Activated T-cell treated with anti-CD3 and anti-CD28 coated beads, Interleukin-2, amount 50 U/mL, for 72 hours (primary cell): ENCODE data around the gene CASKIN2. TPM values are rescaled to one million over a fixed set of nuclear protein-coding genes. Genes with fewer than 3 reads are reported as not detected.
"Not testable (repeated sequence)": the region's sequence is repeated elsewhere in the genome, so short reads cannot be mapped to it uniquely, and the experiment has no call there.

ENCODE experiments used
- ATAC-seq, 2 donors: fragments of 150-1000 bp; cut with Tn5 transposase; replicated peaks in 1 of 2; 2 replicates each; pipeline ENCODE4 v1.10.0; 2021; ENCODE audit warnings: moderate library complexity in 2 of 2, mild to moderate bottlenecking in 1 of 2
- DNase-seq, 2 donors: peaks; one replicate each; pipeline ENCODE4 v3.0.0; 2021 to 2022; ENCODE audit warnings: mixed read lengths in 1 of 2
- H3K27ac Mint-ChIP-seq: one replicate; pipeline ENCODE4 v1.8.0; 2022; ENCODE audit warnings: mild to moderate bottlenecking, moderate library complexity, mixed read lengths
- H3K27me3 Mint-ChIP-seq: one replicate; pipeline ENCODE4 v1.8.0; 2022; ENCODE audit warnings: low read depth, mixed read lengths
- H3K36me3 Mint-ChIP-seq, 2 donors: one replicate each; pipeline ENCODE4 v1.8.0; 2022; ENCODE audit warnings: mixed read lengths in 2 of 2, mild to moderate bottlenecking in 1 of 2; ENCODE audit not compliant: insufficient read depth in 2 of 2
- H3K4me1 Mint-ChIP-seq: one replicate; pipeline ENCODE4 v1.8.0; 2022; ENCODE audit warnings: low read depth, mixed read lengths
- H3K4me3 Mint-ChIP-seq, 2 donors: one replicate each; pipeline ENCODE4 v1.8.0; 2022; ENCODE audit warnings: mild to moderate bottlenecking in 2 of 2, mixed read lengths in 2 of 2, moderate library complexity in 2 of 2
- H3K9me3 Mint-ChIP-seq, 2 donors: one replicate each; pipeline ENCODE4 v1.8.0; 2022; ENCODE audit warnings: mixed read lengths in 2 of 2
- total RNA-seq, 2 donors: library from RNA; stranded (reverse); gene quantifications; one replicate each; pipeline ENCODE4 v1.2.3, GENCODE V29; 2022

CASKIN2 gene
- total RNA-seq, 2 donors from 2014 or later, result 4.1 to 6.6 TPM

GRCh38 chr17:75480281-75480680 is 35.1 kb downstream of the CASKIN2 start:
- Mint-ChIP-seq H3K4me1 (peaks cover 10% of the 10 kb centered on the region), H3K27ac (no peak overlapping the region), H3K4me3 (no peak overlapping the region), H3K9me3 (no peaks in the 10 kb centered on the region), H3K27me3 (no peaks in the 10 kb centered on the region), H3K36me3 (no peaks in the 10 kb centered on the region)
- DNase-seq, result no peak
- no peak for ATAC-seq

- peaks cover 10% of the 10 kb centered on the region for H3K4me1 Mint-ChIP-seq
- ATAC-seq (no peak), DNase-seq (no peak)
- no peak overlapping the region for H3K4me3 Mint-ChIP-seq
- no peak overlapping the region for H3K27ac Mint-ChIP-seq
- H3K9me3 Mint-ChIP-seq, result no peaks in the 10 kb centered on the region
- no peaks in the 10 kb centered on the region for H3K27me3 Mint-ChIP-seq
- H3K36me3 Mint-ChIP-seq, result no peaks in the 10 kb centered on the region
Measured at GRCh38 chr17:75478508-75478907, 36.8 kb downstream of the CASKIN2 start.

GRCh38 chr17:75477490-75477862 is 37.9 kb downstream of the CASKIN2 start:
- H3K4me1 Mint-ChIP-seq, result peaks cover 10% of the 10 kb centered on the region
- H3K36me3 Mint-ChIP-seq, DNase-seq, H3K4me3 Mint-ChIP-seq, H3K9me3 Mint-ChIP-seq, H3K27ac Mint-ChIP-seq, H3K27me3 Mint-ChIP-seq, ATAC-seq: not testable (repeated sequence)

- no peak for ATAC-seq
- DNase-seq, result no peak
- no peaks in the 10 kb centered on the region for H3K36me3 Mint-ChIP-seq
- H3K27ac Mint-ChIP-seq, result no peak overlapping the region
- H3K9me3 Mint-ChIP-seq, result no peaks in the 10 kb centered on the region
- H3K4me1 Mint-ChIP-seq, result peaks cover 10% of the 10 kb centered on the region
- no peaks in the 10 kb centered on the region for H3K27me3 Mint-ChIP-seq
- H3K4me3 Mint-ChIP-seq, result no peak overlapping the region
Measured at GRCh38 chr17:75476752-75477489, 38.4 kb downstream of the CASKIN2 start.

GRCh38 chr17:75476271-75476671 is 39.1 kb downstream of the CASKIN2 start:
- Mint-ChIP-seq H3K4me1 (peaks cover 10% of the 10 kb centered on the region), H3K36me3 (no peaks in the 10 kb centered on the region), H3K27ac (no peak overlapping the region), H3K27me3 (no peaks in the 10 kb centered on the region), H3K9me3 (no peaks in the 10 kb centered on the region), H3K4me3 (no peak overlapping the region)
- DNase-seq (no peak), ATAC-seq (no peak)

GRCh38 chr17:75475851-75476250 is 39.5 kb downstream of the CASKIN2 start:
- H3K4me1 Mint-ChIP-seq, result peaks cover 10% of the 10 kb centered on the region
- H3K36me3 Mint-ChIP-seq, result no peaks in the 10 kb centered on the region
- no peak overlapping the region for H3K4me3 Mint-ChIP-seq
- no peaks in the 10 kb centered on the region for H3K27me3 Mint-ChIP-seq
- no peaks in the 10 kb centered on the region for H3K9me3 Mint-ChIP-seq
- DNase-seq (no peak), ATAC-seq (no peak)
- no peak overlapping the region for H3K27ac Mint-ChIP-seq

GRCh38 chr17:75475144-75475835 is 40.0 kb downstream of the CASKIN2 start:
- Mint-ChIP-seq H3K4me3 (no peak overlapping the region), H3K36me3 (no peaks in the 10 kb centered on the region), H3K27me3 (no peaks in the 10 kb centered on the region), H3K9me3 (no peaks in the 10 kb centered on the region), H3K27ac (no peak overlapping the region), H3K4me1 (peaks cover 5% of the 10 kb centered on the region)
- no peak for DNase-seq
- no peak for ATAC-seq

GRCh38 chr17:75474736-75475135 is 40.6 kb downstream of the CASKIN2 start:
- Mint-ChIP-seq H3K9me3 (no peaks in the 10 kb centered on the region), H3K27ac (no peak overlapping the region), H3K27me3 (no peaks in the 10 kb centered on the region), H3K36me3 (no peaks in the 10 kb centered on the region), H3K4me1 (peaks cover 5% of the 10 kb centered on the region), H3K4me3 (no peak overlapping the region)
- no peak for ATAC-seq
- no peak for DNase-seq

GRCh38 chr17:75473246-75473645 is 42.1 kb downstream of the CASKIN2 start:
- no peak overlapping the region for H3K27ac Mint-ChIP-seq
- H3K4me3 Mint-ChIP-seq, result no peak overlapping the region
- no peaks in the 10 kb centered on the region for H3K27me3 Mint-ChIP-seq
- no peaks in the 10 kb centered on the region for H3K36me3 Mint-ChIP-seq
- no peaks in the 10 kb centered on the region for H3K9me3 Mint-ChIP-seq
- ATAC-seq (no peak), DNase-seq (no peak)
- peaks cover 5% of the 10 kb centered on the region for H3K4me1 Mint-ChIP-seq

GRCh38 chr17:75472119-75472518 is 43.2 kb downstream of the CASKIN2 start:
- Mint-ChIP-seq H3K27me3 (no peaks in the 10 kb centered on the region), H3K36me3 (peaks cover 0 to 1% of the 10 kb centered on the region in 2 donors), H3K27ac (no peak overlapping the region), H3K4me3 (no peak overlapping the region), H3K4me1 (peaks cover 5% of the 10 kb centered on the region), H3K9me3 (no peaks in the 10 kb centered on the region)
- no peak for DNase-seq
- ATAC-seq, result no peak

- Mint-ChIP-seq H3K27me3 (no peaks in the 10 kb centered on the region), H3K27ac (no peak overlapping the region), H3K4me3 (no peak overlapping the region), H3K4me1 (no peaks in the 10 kb centered on the region), H3K36me3 (peaks cover 0 to 1% of the 10 kb centered on the region in 2 donors), H3K9me3 (no peaks in the 10 kb centered on the region)
- DNase-seq (no peak), ATAC-seq (no peak)
Measured at GRCh38 chr17:75471207-75471606, 44.1 kb downstream of the CASKIN2 start.

GRCh38 chr17:75468779-75469373 is 46.5 kb downstream of the CASKIN2 start:
- H3K9me3 Mint-ChIP-seq, result no peaks in the 10 kb centered on the region
- no peak for ATAC-seq
- H3K4me1 Mint-ChIP-seq, result no peaks in the 10 kb centered on the region
- no peak overlapping the region for H3K27ac Mint-ChIP-seq
- no peak overlapping the region for H3K4me3 Mint-ChIP-seq
- no peak for DNase-seq
- peaks cover 0 to 1% of the 10 kb centered on the region in 2 donors for H3K36me3 Mint-ChIP-seq
- H3K27me3 Mint-ChIP-seq, result no peaks in the 10 kb centered on the region

GRCh38 chr17:75468291-75468754 is 47.0 kb downstream of the CASKIN2 start:
- Mint-ChIP-seq H3K4me1 (peaks cover 5% of the 10 kb centered on the region), H3K27me3 (no peaks in the 10 kb centered on the region), H3K9me3 (no peaks in the 10 kb centered on the region), H3K27ac (no peak overlapping the region), H3K4me3 (no peak overlapping the region), H3K36me3 (peaks cover 0 to 1% of the 10 kb centered on the region in 2 donors)
- DNase-seq (no peak), ATAC-seq (no peak)
